DND-41 (cell line): ENCODE results near the gene KDM3A.

ENCODE experiments used
- CTCF ChIP-seq: IDR thresholded peaks from 2 replicates; pipeline ENCODE4 v1.5.1; 2012; ENCODE audit warnings: borderline replicate concordance, low read length, moderate library complexity, mild to moderate bottlenecking; ENCODE audit not compliant: poor library complexity, severe bottlenecking; ENCODE audit errors: extremely low read depth
- EZH2 ChIP-seq: IDR thresholded peaks from 3 replicates; pipeline ENCODE4 v1.6.1; 2012; ENCODE audit warnings: borderline replicate concordance, low read depth, mild to moderate bottlenecking, moderate library complexity, low read length, inconsistent platforms; ENCODE audit not compliant: severe bottlenecking

DNA sequence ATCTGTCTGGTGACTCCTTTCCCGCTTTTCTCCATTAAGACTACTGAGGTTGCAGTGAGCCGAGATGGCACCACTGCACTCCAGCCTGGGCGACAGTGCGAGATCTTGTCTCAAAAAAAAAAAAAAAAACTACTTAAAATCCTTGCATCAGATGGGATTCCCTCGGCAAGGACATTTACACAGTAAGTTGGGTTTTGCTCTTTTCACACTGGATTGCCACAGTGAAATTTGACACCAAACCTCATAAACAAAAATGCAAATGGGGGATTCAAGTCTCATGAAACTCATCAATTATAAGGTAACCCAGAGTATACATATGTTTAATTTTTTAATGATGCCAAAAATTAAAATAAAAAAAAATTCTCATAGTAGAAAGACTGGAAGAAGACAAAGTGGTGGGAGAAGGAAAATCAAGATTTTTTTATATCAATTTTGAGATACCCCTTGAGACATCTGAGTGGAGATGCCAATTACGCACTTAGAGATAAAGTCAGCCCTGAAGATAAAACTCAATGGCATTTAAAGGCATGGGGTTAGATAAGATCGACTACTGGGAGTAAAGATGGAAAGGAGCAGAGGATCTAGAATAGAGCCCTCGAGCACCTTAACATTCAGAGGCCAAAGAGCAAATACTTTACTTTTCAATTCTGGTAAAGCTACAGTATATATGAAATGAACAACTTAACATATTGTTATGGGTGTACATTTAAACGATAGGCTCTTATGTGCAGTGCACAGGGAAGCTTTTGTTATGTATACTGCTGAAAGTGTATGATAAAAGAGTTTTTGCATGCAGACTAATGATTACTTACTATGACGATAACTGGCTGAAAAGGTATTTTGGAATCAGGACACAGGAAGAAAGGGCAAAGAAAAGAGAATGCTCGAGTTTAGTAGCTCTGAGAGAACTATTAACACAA, 84.5 kb downstream of the KDM3A start:
- TF ChIP-seq CTCF, result no peak
- TF ChIP-seq EZH2, result no peak
